ENCODE data around the gene HOXA4.
A peak's percentile ranks its signal among the peaks of the same experiment; 100 is the strongest.

Gene HOXA4

DNA sequence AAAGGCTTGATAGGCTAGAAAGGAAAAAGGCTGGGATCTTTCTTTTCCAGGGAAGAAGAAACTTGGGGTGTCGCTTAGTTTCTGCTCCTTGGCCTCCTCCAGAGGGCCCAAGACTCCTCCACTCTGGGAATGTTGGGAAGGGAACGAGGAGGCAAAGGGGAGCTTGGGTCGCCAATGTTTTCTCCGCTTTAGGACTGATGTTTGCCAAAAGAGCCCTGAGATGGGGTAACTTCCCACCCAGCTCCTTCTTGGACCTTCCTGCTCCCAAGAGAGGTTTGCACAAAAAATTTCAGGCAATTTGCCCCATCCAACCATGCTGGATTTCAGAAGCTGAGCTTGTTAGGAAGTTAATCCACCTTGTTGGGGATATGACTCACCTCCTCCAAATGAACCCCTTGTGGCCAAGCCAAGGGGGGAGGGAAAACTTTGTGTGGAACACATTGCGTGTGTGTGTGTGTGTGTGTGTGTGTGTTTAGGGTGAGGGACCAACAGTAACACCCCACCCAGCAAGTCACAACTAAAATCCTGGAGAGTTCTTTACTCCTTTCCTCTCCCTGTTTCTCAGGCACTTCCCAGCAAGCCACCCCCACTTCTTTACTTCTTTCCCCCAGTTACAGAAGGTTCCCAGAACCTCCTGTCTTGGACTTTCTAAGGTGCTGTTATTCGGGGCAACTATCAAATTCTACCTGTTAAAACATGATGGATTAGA lies 19.4 kb downstream of the HOXA4 start:
- Histone ChIP-seq H3K4me1 (ENCODE audit: control insufficient read depth in 1 of 2, insufficient read depth in 2 of 2, low read length in 2 of 2) (peaks cover 0 to 22% of the 10 kb centered on the region in 2 donors), H3K27ac (ENCODE audit: low read depth, low read length) (peak overlapping the region; percentile 64), H3K4me3 (ENCODE audit: low read depth in 1 of 2, low read length in 2 of 2) (peak overlapping the region; percentile 1 to 37), H3K9me3 (ENCODE audit: control insufficient read depth in 1 of 2, low read length in 2 of 2) (no peaks in the 10 kb centered on the region), H3K36me3 (ENCODE audit: control insufficient read depth in 1 of 2, insufficient read depth in 2 of 2, low read length in 2 of 2) (no peaks in the 10 kb centered on the region), H3K9ac (ENCODE audit: low read depth in 1 of 2, low read length in 2 of 2) (no peak overlapping the region), H3K27me3 (ENCODE audit: control insufficient read depth in 1 of 2, insufficient read depth in 2 of 2, low read length in 2 of 2) (peaks cover 0 to 3% of the 10 kb centered on the region in 2 donors)

DNA sequence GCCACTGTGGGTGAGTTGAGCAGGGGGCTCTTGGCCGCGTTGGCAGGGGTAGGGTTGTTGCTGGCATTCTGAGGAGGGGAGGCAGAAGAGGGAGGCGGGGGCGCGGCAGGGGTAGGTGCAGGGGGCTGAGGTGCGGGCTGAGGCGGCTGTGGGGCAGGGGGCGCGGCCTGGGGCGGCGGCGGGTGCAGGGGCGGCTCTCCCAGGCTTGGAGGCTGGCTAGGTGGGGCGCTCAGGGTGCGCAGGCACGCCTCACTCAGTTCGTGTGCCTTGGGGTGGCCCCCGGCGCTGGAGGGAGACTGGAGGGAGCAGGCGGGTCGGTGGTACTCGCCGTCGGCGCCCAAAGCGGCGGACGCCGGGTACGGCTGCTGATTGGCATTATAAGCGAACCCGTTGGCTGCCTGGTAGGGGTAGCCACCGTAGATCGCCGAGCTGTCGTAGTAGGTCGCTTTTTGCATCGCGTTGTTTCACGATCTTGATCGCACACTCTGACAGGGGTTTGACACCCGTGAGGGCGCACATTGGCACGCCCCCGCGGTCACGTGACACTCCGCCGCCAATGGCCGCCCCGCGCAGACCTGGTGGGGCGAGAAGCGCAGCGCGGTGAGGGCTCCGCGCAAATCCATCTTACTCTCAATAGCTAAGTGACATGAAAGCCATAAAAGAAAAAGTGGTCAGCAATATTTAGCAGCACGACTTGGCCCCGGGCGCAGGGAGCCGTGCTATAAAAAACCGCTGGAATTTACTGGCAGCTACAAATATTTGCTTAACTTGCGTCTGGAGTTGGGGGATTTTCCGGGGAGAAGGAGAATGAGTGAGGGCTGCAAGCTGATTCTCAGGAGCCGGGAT lies 20.1 kb downstream of the HOXA4 start:
- Histone ChIP-seq H3K4me3 (ENCODE audit: low read depth in 1 of 2, low read length in 2 of 2) (peak overlapping the region in 1 of 2 donors; percentile 1), H3K27me3 (ENCODE audit: control insufficient read depth in 1 of 2, insufficient read depth in 2 of 2, low read length in 2 of 2) (peaks cover 3 to 5% of the 10 kb centered on the region in 2 donors), H3K36me3 (ENCODE audit: control insufficient read depth in 1 of 2, insufficient read depth in 2 of 2, low read length in 2 of 2) (no peaks in the 10 kb centered on the region), H3K9me3 (ENCODE audit: control insufficient read depth in 1 of 2, low read length in 2 of 2) (no peaks in the 10 kb centered on the region), H3K27ac (ENCODE audit: low read depth, low read length) (peak overlapping the region; percentile 64), H3K9ac (ENCODE audit: low read depth in 1 of 2, low read length in 2 of 2) (peak overlapping the region in 1 of 2 donors; percentile 18), H3K4me1 (ENCODE audit: control insufficient read depth in 1 of 2, insufficient read depth in 2 of 2, low read length in 2 of 2) (peaks cover 0 to 20% of the 10 kb centered on the region in 2 donors)

GRCh38 chr7:27109466-27110185 lies 20.9 kb downstream of the HOXA4 start:
- Histone ChIP-seq H3K9me3 (ENCODE audit: control insufficient read depth in 1 of 2, low read length in 2 of 2) (no peaks in the 10 kb centered on the region), H3K4me3 (ENCODE audit: low read depth in 1 of 2, low read length in 2 of 2) (no peak overlapping the region), H3K27me3 (ENCODE audit: control insufficient read depth in 1 of 2, insufficient read depth in 2 of 2, low read length in 2 of 2) (peaks cover 3 to 8% of the 10 kb centered on the region in 2 donors), H3K27ac (ENCODE audit: low read depth, low read length) (peak overlapping the region; percentile 75), H3K36me3 (ENCODE audit: control insufficient read depth in 1 of 2, insufficient read depth in 2 of 2, low read length in 2 of 2) (no peaks in the 10 kb centered on the region), H3K9ac (ENCODE audit: low read depth in 1 of 2, low read length in 2 of 2) (no peak overlapping the region), H3K4me1 (ENCODE audit: control insufficient read depth in 1 of 2, insufficient read depth in 2 of 2, low read length in 2 of 2) (peaks cover 0 to 14% of the 10 kb centered on the region in 2 donors)

DNA sequence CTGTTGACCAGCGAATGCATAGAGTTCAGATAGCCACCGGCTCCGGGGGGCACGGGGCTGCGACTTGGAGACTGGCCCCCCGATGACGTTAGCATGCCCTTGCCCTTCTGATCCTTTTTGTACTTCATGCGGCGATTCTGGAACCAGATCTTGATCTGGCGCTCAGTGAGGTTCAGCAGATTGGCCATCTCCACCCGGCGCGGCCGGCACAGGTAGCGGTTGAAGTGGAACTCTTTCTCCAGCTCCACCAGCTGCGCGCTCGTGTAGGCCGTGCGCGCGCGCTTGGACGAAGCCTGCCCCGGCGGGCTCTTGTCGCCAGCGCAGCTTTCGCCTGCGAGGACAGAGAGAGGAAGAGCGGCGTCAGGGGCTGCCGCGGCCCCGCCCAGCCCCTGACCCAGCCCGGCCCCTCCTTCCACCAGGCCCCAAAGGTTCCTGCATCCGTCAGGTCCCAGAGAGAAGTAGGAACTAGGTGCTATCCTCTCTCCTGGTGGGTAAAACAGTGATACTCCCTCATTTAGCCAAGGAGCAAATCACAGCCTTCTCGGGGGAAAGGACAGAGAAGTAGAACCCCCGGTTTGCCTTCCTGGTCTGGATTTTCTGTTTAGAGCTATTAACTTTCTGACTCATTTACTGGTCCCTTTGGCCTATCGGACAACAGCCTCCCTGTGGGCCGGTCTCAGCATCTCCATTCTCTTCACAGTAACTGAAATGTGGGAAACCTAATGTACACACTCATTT lies 22.0 kb downstream of the HOXA4 start:
- H3K9me3 ChIP-seq (ENCODE audit: control insufficient read depth in 1 of 2, low read length in 2 of 2): no peaks in the 10 kb centered on the region
- peak overlapping the region; percentile 75 for H3K27ac ChIP-seq (ENCODE audit: low read depth, low read length)
- peak overlapping the region in 1 of 2 donors; percentile 17 for H3K4me3 ChIP-seq (ENCODE audit: low read depth in 1 of 2, low read length in 2 of 2)
- H3K4me1 ChIP-seq (ENCODE audit: control insufficient read depth in 1 of 2, insufficient read depth in 2 of 2, low read length in 2 of 2): peaks cover 0 to 9% of the 10 kb centered on the region in 2 donors
- peak overlapping the region in 1 of 2 donors; percentile 6 for H3K9ac ChIP-seq (ENCODE audit: low read depth in 1 of 2, low read length in 2 of 2)
- peaks cover 11 to 18% of the 10 kb centered on the region in 2 donors for H3K27me3 ChIP-seq (ENCODE audit: control insufficient read depth in 1 of 2, insufficient read depth in 2 of 2, low read length in 2 of 2)
- H3K36me3 ChIP-seq (ENCODE audit: control insufficient read depth in 1 of 2, insufficient read depth in 2 of 2, low read length in 2 of 2): no peaks in the 10 kb centered on the region

DNA sequence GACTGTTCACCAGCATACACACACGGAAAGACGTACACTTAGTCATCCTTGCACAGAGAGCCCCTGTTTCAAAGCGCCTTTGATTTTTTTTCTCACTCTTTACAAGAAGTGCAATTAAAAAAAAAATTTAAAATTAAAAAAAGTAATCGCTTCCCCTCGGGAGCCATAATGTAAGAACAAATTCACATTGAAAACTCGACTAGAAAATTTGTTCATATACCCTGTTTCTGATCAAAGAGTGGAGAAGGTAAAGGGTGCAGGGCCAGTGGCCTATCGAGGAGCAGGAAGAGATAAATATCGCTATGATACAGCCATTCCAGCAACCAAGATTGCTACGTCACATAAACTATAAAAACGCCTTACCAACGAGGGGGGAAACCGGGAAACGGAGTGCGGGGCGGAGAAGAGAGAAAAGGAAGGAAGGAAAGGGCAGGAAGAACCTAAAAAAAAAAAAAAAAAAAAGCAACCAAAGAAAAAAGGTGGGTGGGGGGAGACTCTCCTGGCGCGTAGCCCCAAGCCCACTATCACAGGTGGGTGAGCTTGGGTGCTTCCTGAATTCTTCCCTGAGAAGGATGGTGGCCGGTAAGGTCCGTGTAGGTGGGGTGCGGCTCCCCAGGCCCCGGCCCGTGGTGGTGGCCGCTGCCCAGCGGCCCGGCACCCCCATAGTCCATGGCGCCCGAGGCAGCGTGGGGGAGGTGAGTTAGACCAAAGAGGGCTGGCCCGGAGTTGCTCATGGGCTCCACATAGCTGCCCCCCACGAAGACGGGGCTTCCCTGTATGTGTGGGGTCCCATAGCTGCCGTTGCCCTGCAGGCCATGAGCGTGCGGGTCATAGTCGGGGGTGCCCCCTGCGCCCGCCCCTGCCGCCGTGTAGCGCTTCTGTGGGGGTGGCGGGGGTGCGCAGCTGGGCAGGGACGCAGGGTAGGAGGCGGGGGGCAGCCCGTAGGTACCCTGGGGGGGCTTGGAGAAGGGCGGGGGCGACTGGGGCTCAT lies 22.9 kb downstream of the HOXA4 start:
- H3K9me3 ChIP-seq (ENCODE audit: control insufficient read depth in 1 of 2, low read length in 2 of 2): no peaks in the 10 kb centered on the region
- H3K4me1 ChIP-seq (ENCODE audit: control insufficient read depth in 1 of 2, insufficient read depth in 2 of 2, low read length in 2 of 2): peaks cover 2 to 5% of the 10 kb centered on the region in 2 donors
- peak overlapping the region; percentile 17 to 21 for H3K4me3 ChIP-seq (ENCODE audit: low read depth in 1 of 2, low read length in 2 of 2)
- H3K27me3 ChIP-seq (ENCODE audit: control insufficient read depth in 1 of 2, insufficient read depth in 2 of 2, low read length in 2 of 2): peaks cover 17 to 27% of the 10 kb centered on the region in 2 donors
- H3K9ac ChIP-seq (ENCODE audit: low read depth in 1 of 2, low read length in 2 of 2): peak overlapping the region in 1 of 2 donors; percentile 37
- peak overlapping the region; percentile 75 for H3K27ac ChIP-seq (ENCODE audit: low read depth, low read length)
- H3K36me3 ChIP-seq (ENCODE audit: control insufficient read depth in 1 of 2, insufficient read depth in 2 of 2, low read length in 2 of 2): no peaks in the 10 kb centered on the region

DNA sequence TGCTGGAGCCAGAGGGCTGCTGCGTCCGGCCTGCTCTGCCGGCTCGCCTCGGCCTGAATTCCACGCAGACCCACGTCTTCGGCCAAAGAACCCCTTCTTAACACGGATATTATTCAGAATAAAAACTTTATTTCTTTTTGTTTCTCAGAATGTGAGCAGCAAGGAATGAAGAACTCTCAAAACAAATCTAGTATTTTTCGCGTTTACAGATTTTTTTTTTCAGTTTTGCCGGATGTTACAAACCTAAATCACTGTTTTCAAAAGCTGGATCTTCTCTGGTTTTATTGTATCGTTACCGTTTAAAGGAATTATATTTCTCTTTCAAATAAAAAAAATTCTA lies 23.7 kb downstream of the HOXA4 start:
- Histone ChIP-seq H3K4me3 (ENCODE audit: low read depth in 1 of 2, low read length in 2 of 2) (peak overlapping the region in 1 of 2 donors; percentile 0), H3K9me3 (ENCODE audit: control insufficient read depth in 1 of 2, low read length in 2 of 2) (no peaks in the 10 kb centered on the region), H3K4me1 (ENCODE audit: control insufficient read depth in 1 of 2, insufficient read depth in 2 of 2, low read length in 2 of 2) (peaks cover 4 to 8% of the 10 kb centered on the region in 2 donors), H3K36me3 (ENCODE audit: control insufficient read depth in 1 of 2, insufficient read depth in 2 of 2, low read length in 2 of 2) (no peaks in the 10 kb centered on the region), H3K9ac (ENCODE audit: low read depth in 1 of 2, low read length in 2 of 2) (peak overlapping the region in 1 of 2 donors; percentile 33), H3K27me3 (ENCODE audit: control insufficient read depth in 1 of 2, insufficient read depth in 2 of 2, low read length in 2 of 2) (peaks cover 23 to 33% of the 10 kb centered on the region in 2 donors), H3K27ac (ENCODE audit: low read depth, low read length) (peak overlapping the region; percentile 58)

GRCh38 chr7:27106181-27106900 lies 24.2 kb downstream of the HOXA4 start:
- Histone ChIP-seq H3K9me3 (ENCODE audit: control insufficient read depth in 1 of 2, low read length in 2 of 2) (no peaks in the 10 kb centered on the region), H3K4me3 (ENCODE audit: low read depth in 1 of 2, low read length in 2 of 2) (peak overlapping the region in 1 of 2 donors; percentile 57), H3K9ac (ENCODE audit: low read depth in 1 of 2, low read length in 2 of 2) (peak overlapping the region; percentile 33 to 47), H3K27ac (ENCODE audit: low read depth, low read length) (peak overlapping the region; percentile 58), H3K36me3 (ENCODE audit: control insufficient read depth in 1 of 2, insufficient read depth in 2 of 2, low read length in 2 of 2) (no peaks in the 10 kb centered on the region), H3K27me3 (ENCODE audit: control insufficient read depth in 1 of 2, insufficient read depth in 2 of 2, low read length in 2 of 2) (peaks cover 29 to 39% of the 10 kb centered on the region in 2 donors), H3K4me1 (ENCODE audit: control insufficient read depth in 1 of 2, insufficient read depth in 2 of 2, low read length in 2 of 2) (peaks cover 4 to 8% of the 10 kb centered on the region in 2 donors)

- H3K4me1 ChIP-seq (ENCODE audit: control insufficient read depth in 1 of 2, insufficient read depth in 2 of 2, low read length in 2 of 2): peaks cover 4 to 8% of the 10 kb centered on the region in 2 donors
- H3K27ac ChIP-seq (ENCODE audit: low read depth, low read length): peak overlapping the region; percentile 22
- no peaks in the 10 kb centered on the region for H3K36me3 ChIP-seq (ENCODE audit: control insufficient read depth in 1 of 2, insufficient read depth in 2 of 2, low read length in 2 of 2)
- peaks cover 37 to 47% of the 10 kb centered on the region in 2 donors for H3K27me3 ChIP-seq (ENCODE audit: control insufficient read depth in 1 of 2, insufficient read depth in 2 of 2, low read length in 2 of 2)
- H3K9ac ChIP-seq (ENCODE audit: low read depth in 1 of 2, low read length in 2 of 2): peak overlapping the region in 1 of 2 donors; percentile 33
- H3K4me3 ChIP-seq (ENCODE audit: low read depth in 1 of 2, low read length in 2 of 2): no peak overlapping the region
- H3K9me3 ChIP-seq (ENCODE audit: control insufficient read depth in 1 of 2, low read length in 2 of 2): no peaks in the 10 kb centered on the region
Observed at GRCh38 chr7:27105301-27106031, 25.1 kb downstream of the HOXA4 start.
